OCI-LY3 (cell line): ENCODE data around the gene SMIM32.

ENCODE experiments used
- CTCF ChIP-seq: fragments of 200-600, 300-600 bp; sonication (generic); IDR thresholded peaks from 2 replicates; pipeline ENCODE4 v1.5.1; 2014; ENCODE audit warnings: antibody characterized with exemption, low read length, low read depth
- EZH2phosphoT487 ChIP-seq: fragments of 200-600 bp; shearing (Covaris generic); IDR thresholded peaks from 2 replicates; pipeline ENCODE4 v1.6.1; 2018; ENCODE audit warnings: antibody characterized with exemption, mixed run types, low read depth

DNA sequence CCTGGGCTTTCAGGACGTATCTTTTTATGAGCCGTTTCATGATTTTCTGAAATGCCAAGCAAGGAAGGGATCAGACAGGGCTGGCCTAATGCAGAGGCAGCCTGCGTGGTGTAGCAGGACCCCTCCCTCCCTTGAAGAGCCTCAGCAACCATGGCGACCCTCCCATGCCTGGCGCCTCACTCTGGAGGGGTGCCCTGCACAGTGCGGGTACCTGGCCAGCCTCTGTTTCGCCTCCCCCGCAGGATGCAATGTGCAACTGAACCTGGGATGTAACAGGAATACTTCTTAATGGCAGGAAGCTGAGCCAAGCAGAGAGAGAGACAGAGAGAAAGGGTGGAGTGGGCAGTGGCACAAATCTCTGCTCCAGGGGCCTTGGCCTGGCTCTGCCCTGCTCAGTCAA is 23.3 kb upstream of the SMIM32 start:
- TF ChIP-seq CTCF: no peak
- TF ChIP-seq EZH2phosphoT487: no peak
